Measurements from ENCODE around the gene SEC24B.
A peak's percentile ranks its signal among the peaks of the same experiment; 100 is the strongest.
"Not testable (repeated sequence)": the region's sequence is repeated elsewhere in the genome, so short reads cannot be mapped to it uniquely, and the experiment has no call there.

SEC24B gene

DNA sequence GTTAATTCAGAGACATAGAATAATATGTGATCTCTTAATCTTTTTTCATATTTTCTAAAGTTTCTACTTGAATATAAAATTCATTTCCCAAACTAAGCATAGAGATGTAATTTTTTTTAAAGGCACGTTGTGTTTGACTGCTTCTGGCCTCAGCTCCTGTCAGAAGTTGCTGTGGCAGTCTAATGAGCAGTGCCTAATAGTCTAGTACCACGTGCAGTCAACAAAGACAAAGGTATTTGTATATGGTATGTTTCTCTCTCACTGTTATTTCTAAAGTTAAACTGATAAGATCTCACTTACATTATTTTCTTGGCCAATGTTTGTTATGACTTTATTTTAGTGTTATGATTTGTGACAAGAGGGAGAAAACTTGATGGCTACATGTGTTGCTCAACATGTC is 77.8 kb downstream of the SEC24B start:
- DNase-seq: no peak

- not testable (repeated sequence) for DNase-seq
These were observed 79.8 kb downstream of the SEC24B start for GRCh38 chr4:109513368-109513767.

DNA sequence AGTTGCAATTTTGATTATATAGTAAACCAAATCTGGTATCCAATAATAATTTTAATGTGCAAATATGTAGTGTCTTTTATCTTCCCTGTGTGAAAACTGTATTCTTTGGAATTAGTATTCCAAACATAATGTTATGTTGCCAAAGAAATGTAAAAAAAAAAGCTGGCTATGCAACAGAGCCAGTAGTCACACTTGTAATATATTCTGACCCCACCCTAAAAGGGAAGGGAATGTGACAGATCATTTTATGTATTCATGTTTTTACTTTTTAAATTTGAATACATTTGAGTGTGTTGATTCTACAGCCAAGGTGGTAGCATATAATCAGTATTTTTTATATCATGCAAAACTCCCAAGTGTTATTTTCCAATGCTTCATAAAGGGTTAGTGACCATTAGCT is 98.6 kb downstream of the SEC24B start:
- no peak for DNase-seq

GRCh38 chr4:109545401-109545800 is 111.8 kb downstream of the SEC24B start:
- DNase-seq: no peak

GRCh38 chr4:109547394-109547793 is 113.8 kb downstream of the SEC24B start:
- no peak for DNase-seq

DNA sequence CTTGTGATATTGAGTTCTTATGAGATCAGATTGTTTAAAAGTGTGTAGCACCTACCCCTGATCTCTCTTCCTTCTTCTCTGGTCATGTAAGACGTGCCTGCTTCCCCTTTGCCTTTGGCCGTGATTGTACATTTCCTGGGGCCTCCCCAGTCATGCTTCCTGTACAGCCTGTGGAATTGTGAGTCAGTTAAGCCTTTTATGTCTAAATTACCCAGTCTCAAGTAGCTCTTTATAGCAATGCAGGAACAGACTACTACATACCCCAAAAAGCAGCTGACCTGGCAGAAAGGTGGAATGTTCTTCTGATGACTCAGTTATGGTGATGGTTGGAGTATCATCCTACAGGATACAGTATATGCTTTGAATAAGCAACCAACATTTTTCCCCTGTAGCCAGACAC is 115.0 kb downstream of the SEC24B start:
- peak; percentile 12 to 56 for DNase-seq

GRCh38 chr4:109552237-109552636 is 118.6 kb downstream of the SEC24B start:
- no peak for DNase-seq

GRCh38 chr4:109553130-109553529 is 119.5 kb downstream of the SEC24B start:
- DNase-seq: no peak

DNA sequence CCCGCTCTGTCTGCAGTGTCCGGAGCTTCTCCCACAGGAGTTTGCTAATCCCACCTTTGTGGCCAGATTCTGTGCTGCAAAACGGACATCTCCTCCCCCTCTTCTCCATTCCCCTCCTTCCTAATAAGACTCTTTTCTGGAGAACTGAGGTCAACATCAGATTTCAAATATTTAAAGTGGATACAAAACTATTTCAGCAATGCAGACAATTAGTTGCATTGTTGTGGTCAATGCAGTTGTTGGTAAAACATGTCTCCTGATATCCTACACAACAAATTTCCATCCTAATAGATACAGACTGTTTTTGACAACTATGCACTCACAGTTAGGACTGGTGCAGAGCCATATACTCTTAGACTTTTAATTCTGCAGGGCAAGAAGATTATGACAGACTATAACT is 121.4 kb downstream of the SEC24B start:
- DNase-seq: no peak

- DNase-seq: no peak
These were observed 123.8 kb downstream of the SEC24B start for GRCh38 chr4:109557433-109557832.

DNA sequence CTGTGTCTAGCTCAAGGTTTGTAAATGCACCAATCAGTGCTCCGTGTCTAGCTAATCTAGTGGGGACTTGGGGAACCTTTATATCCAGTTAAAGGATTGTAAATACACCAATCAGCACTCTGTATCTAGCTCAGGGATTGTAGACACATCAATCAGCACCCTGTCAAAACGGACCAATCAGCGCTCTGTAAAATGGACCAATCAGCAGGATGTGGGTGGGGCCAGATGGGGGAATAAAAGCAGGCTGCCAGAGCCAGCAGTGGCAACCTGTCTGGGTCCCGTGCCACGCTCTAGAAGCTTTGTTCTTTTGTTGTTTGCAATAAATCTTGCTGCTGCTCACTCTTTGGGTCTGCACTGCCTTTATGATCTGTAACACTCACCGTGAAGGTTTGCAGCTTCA is 124.5 kb downstream of the SEC24B start:
- DNase-seq: peak in 1 of 2 experiments; percentile 32

DNA sequence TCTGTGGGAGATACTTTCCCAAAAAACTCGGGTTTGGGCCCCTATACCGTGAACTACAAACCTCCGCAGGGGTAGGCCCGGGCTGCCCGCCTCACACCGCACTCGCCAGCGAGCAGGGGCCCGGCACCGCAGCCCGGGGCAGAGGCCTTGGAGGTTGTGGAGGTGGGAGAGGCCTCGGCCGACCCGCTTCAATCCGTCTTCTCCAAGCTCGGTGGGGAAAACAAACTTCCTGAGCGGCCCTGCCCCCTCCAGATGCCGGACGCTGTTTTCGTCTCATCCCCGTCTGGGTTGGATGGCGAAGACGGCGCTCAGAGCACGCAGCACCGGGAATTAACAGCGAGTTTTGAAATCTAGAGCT is 126.0 kb downstream of the SEC24B start:
- DNase-seq: peak; percentile 50 to 61

- peak; percentile 90 to 92 for DNase-seq
These were observed 126.5 kb downstream of the SEC24B start, which contains the start of gene MCUB for GRCh38 chr4:109559983-109560686. TSS of gene MCUB (plus strand) at chr4:109560246. CDS start at chr4:109560338, 92 bp downstream.

DNA sequence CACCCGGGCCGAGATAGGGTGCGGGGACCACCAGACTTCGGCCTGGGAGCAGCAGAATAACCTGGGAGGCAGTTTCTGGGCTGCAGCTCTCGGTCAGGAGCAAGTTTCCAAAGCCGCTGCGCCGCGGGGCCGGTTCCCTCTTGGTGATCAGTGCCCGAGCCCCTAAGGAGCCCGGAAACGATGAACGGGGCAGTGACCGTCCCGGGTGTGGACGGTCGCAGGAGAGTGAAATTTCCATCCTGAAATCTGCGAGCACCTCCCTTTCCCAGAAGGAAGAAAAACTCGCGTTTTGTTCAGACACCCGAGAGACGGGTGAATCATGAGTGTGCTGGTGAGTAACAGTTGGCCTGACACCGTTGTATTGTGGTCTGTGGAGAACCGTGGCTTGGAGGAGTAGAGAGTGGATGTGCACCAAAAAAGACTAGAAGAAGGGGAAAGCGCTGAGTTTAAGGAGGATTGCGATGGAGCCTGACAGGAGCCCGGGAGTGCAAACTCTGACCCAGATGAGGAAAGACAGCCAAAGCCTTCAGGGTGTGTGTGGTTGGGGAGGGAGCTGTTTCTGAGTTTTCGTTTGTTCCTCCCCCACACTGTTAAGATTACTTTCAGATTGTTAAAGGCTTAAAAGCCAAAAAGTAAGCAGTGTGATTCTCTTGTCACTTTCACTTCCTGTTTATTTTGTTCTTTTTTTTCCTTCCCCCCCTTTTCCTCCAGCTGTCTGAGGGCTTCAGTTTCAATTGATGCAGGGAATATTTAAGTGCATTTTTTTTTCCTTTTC is 127.3 kb downstream of the SEC24B start:
- peak; percentile 57 to 67 for DNase-seq

- DNase-seq: no peak
These were observed 129.0 kb downstream of the SEC24B start for GRCh38 chr4:109562457-109563239.

DNA sequence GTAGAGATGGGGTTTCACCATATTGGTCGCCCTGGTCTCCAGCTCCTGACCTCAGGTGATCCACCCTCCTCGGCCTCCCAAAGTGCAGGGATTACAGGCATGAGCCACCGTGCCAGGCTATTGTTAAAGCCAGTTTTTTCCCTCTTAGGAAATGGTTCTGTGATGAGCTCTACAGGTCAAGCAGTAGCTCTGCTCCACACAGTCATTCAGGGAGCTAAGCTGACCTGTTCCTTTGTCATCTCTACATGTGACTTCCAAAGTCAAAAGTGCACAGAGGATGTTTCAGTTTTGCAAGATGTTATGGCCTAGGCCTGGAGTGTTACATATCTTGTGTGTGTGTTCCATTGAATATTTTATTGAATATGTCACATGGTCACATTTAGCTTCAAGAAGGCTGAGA is 137.9 kb downstream of the SEC24B start:
- no peak for DNase-seq

DNA sequence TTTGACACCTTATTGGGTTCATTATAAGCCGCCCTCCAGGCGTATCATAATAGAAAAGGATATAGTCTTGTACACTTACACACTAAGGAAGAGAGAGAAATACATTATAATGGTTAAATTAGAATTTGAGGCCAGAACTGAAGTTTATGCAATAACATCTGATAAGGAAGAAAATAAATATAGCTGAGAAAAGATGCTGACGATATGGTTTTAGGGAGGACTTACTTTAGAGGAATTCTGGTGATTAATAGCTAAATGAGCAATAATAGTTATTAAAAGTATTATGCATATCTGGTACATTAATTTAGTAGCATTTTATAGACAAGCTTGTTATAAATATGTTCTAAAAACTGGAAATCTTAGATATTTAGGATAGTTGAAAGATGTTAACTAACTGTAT is 138.5 kb downstream of the SEC24B start:
- DNase-seq: no peak

- DNase-seq: no peak
These were observed 140.8 kb downstream of the SEC24B start for GRCh38 chr4:109574443-109574850.

DNA sequence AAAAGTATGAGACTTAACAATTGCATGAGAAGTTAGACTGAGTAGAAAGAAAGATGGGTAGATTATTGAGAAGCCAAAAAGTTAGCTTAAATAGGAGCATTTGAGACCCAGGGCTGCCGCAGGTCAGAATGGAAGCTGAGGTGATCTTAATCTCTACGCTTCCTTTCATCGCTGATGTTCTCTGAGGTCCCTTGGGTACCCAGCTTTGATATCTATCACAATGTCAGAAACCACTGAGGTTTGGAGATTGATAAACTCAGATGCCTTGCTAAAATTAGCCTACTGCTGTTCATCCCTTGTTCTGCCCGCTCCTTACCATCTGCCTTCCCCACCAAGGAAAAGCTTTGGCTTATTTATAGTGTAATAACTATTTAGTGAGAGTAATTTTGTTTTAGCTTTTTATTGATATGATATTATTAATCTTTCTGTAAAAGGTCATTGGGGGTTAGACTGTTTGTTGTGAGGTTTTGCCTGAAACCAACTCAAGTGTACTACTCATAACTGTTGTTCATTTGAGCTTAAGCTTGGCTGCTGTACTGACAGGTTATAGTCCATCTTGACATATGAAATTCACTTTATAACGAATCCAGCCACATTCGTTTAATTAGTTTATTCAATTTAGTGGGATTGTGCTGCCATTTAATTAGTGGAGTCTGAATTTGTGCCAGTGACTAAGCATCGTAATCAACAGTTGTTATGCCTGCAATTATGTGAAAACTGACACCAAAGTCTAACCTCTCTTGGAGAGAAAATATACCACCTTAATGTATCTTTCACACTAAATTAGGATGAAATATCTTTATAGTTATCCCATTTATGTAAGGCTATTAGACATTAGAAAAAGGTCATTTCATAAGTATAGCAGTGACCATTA is 141.6 kb downstream of the SEC24B start:
- DNase-seq: no peak

DNA sequence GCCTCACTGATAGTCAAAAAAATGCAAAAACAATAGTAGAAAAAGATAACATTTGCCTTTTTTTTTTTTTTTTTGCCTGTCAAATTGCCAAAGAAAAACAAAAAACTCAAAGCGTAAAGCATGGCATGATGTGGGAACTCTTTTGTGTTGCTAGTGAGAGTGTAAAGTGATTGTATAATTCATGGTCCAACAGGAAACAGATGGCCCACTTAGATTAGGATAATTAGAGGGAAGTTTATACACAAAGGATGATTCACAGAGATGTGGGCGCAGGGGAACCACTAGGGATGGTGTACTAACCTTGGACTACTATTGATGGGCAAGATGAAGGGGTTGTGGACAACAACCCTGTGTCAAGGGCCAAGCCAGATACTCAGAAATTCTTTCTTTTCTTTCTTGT is 142.8 kb downstream of the SEC24B start:
- no peak for DNase-seq

- no peak for DNase-seq
These were observed 145.2 kb downstream of the SEC24B start for GRCh38 chr4:109578846-109579245.

- not testable (repeated sequence) for DNase-seq
These were observed 146.4 kb downstream of the SEC24B start for GRCh38 chr4:109579997-109580396.

DNA sequence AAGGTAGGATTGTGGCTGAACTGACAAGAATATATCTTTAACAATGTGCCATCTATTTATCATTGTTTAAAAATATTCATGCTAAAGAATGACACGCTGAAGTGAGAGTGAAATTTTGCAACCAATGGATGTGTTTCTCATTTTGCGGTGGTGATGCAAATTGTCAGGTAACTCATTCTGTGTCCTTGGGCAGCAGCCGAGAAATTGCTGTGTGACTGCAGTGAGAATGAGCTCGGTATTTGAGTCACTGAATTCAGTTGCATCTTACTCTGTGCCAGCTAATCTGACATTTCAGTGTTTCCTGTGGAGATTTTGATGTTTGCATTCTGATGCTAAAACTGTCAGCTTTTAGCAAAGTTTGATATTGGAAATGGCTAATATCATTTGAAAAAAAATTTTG is 154.6 kb downstream of the SEC24B start:
- DNase-seq: peak; percentile 55 to 65
